H1 (cell line): ENCODE results near the gene OR52K2. TPM values are rescaled to one million over a fixed set of nuclear protein-coding genes. Genes with fewer than 3 reads are reported as not detected.

Experiments used
- GABPA ChIP-seq: IDR thresholded peaks from 2 replicates; pipeline ENCODE4 v1.6.1; 2011; ENCODE audit warnings: mild to moderate bottlenecking, low read length, moderate library complexity, borderline replicate concordance; ENCODE audit not compliant: insufficient read depth
- RAD21 ChIP-seq, 2 experiments: IDR thresholded peaks in 1 of 2; conservative IDR thresholded peaks in 1 of 2; 2 replicates each; pipeline ENCODE4 v1.6.1; 2011; ENCODE audit warnings: low read depth in 2 of 2, low read length in 2 of 2, improper control_type of control experiment in 1 of 2, inconsistent platforms in 1 of 2, mild to moderate bottlenecking in 1 of 2, moderate library complexity in 1 of 2
- TCF12 ChIP-seq: IDR thresholded peaks from 2 replicates; pipeline ENCODE4 v1.6.1; 2011; ENCODE audit warnings: low read depth, mild to moderate bottlenecking, low read length
- polyA plus RNA-seq, 7 experiments: library from polyadenylated mRNA; depleted of rRNA in 3 of 7; stranded (reverse) in 5 of 7; unstranded in 2 of 7; fragments of >200 nt in 5 of 7; fragments of 200-250 nt in 2 of 7; gene quantifications; 1 replicate in 5 of 7; 2 replicates in 1 of 7; 4 replicates in 1 of 7; pipeline versions ENCODE4 v1.2.1 to v1.2.3, GENCODE V29; 2011 to 2013; ENCODE audit warnings: missing spikeins in 2 of 7, mixed read lengths in 2 of 7
- total RNA-seq: library from RNA; stranded (reverse); fragmentation: NEBNext Ultra II Directional; extraction: Animal tissue kit (Norgen Biotek cat#: 25700); gene quantifications from 2 replicates; pipeline ENCODE4 v1.2.1, GENCODE V29; 2021

OR52K2 gene
- total and polyA plus RNA-seq, 2 of the 8 experiments (the other 6 are each of a cell fraction or from before 2014, with no cell fraction given): not detected

DNA sequence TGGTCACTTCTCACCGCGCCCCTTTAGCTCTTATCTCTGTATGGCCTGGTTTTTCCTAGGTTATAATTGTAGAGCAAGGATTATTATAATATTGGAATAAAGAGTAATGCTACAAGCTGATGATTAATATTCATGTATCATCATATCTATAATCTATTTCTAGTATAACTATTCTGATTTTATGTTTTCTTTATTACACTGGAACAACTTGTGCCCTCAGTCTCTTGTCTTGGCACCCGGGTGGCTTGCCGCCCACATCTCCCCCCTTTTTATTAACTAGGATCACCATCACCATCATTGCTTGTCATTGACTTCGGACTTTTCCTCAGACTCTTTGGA, 44.4 kb downstream of the OR52K2 start (continued):
- no peak for TF ChIP-seq RAD21 (IDR thresholded peaks at IDR 0.05 in 1 of 2, conservative IDR thresholded peaks at IDR 0.05 in 1 of 2; ENCODE audit: low read depth in 2 of 2, low read length in 2 of 2)
- no peak for TF ChIP-seq TCF12
- TF ChIP-seq GABPA: no peak
